HG02798 (cell line): ENCODE results near the gene KRT4.

Experiments used
- ATAC-seq: cut with Tn5 transposase; IDR thresholded peaks from one replicate; pipeline ENCODE4 v1.9.1; 2021; ENCODE audit warnings: mild to moderate bottlenecking; ENCODE audit not compliant: unreplicated experiment, poor library complexity

KRT4 gene

DNA sequence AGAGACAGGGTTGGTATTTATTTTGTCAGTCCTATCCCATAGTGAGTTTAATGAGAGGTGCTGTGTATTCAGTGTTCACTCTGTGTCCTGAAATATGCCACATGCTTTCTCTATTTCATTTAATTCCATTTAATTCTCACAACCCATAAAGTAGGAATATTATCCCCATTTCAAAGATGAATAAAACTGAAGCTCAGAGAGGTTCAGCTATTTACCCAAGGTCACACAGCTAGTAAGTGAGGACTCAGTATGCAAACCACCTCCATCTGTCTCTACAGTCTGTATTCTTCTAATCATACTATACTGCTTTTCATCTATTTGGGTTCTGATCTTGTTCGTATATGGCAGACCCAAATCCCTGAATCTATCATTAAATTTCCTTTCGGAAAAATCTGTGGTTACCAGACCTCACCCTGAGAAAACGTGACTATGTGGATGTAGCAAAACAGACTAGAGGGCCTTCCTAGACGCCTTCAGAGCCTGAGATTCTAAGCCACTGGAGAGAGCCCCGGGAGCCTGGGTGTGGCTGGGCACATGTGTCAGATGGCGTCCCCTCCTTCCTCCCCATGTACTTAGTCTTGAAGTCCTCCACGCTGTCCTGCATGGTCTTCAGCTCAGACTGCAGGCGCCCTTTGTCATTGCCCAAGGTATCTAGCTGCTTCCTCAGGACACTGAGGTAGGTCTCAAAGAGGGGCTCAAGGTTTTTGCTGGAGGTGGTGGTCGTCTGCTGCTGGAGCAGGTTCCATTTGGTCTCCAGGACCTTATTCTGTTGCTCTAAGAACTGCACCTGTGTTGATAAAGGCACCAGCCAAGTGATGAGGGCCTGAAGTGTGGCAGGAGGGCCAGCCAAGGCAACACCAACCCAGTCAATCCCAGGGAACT is 2.5 kb downstream of the KRT4 start:
- ATAC-seq, result no peak

DNA sequence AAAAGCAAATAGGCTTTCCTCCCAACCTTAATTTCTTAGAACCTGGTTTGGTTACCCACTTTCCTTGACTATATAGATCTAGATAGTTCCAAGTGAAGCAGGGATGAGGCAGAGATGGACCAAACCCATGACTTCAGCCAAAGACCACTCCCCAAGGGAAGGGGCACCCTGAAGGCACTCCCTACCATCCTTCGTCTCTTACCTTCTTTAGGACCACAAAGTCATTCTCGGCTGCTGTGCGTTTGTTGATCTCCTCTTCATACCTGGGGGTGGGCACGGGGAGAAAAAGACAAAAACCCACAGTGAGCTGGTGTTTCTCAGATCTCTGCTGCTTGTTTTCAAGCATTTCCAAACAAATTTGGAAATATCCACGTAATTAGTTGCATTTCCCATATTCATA is 3.4 kb downstream of the KRT4 start:
- no peak for ATAC-seq

DNA sequence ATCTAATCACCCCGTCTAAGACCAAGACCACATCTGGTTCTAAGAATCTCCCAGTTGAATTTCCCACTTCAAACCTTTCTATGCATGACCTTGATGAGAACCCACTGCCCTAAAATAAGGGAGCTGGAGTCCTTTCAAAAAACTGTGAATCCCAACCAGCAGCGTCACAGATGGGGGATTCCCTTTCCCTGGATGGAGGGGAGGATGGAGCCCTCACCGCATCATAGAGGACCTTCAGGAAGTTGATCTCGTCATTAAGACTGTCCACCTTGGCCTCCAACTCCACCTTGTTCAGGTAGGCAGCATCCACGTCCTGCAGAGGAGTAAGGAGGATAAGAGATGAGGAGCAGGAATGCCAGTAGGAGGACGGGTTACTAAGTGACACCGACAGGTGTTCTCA is 4.8 kb downstream of the KRT4 start:
- ATAC-seq, result no peak

DNA sequence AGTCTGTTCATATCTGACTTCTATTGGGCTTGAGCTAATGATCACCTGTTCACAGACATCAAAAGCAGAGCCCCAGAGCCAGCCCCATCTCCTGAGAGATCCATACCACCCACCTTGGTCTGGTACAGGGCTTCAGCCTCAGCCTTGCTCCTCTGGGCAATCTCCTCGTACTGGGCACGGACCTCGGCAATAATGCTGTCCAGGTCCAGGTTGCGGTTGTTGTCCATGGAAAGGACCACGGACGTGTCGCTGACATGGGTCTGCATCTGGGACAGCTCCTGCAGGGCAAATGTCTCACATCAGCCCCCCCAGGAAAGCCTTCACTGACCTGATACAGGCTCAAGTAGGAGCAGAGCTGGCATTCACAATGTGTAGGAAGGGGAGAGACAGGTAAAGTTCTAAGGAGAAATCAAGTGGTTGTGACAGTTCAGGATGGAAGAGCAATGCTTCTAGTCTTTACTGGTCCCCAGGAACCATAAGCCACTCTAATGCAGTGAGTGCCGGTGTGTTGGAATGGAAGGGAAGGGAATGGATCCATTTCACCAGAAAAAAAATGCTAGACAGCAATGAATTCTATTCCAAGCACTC is 5.2 kb downstream of the KRT4 start:
- ATAC-seq, result no peak

DNA sequence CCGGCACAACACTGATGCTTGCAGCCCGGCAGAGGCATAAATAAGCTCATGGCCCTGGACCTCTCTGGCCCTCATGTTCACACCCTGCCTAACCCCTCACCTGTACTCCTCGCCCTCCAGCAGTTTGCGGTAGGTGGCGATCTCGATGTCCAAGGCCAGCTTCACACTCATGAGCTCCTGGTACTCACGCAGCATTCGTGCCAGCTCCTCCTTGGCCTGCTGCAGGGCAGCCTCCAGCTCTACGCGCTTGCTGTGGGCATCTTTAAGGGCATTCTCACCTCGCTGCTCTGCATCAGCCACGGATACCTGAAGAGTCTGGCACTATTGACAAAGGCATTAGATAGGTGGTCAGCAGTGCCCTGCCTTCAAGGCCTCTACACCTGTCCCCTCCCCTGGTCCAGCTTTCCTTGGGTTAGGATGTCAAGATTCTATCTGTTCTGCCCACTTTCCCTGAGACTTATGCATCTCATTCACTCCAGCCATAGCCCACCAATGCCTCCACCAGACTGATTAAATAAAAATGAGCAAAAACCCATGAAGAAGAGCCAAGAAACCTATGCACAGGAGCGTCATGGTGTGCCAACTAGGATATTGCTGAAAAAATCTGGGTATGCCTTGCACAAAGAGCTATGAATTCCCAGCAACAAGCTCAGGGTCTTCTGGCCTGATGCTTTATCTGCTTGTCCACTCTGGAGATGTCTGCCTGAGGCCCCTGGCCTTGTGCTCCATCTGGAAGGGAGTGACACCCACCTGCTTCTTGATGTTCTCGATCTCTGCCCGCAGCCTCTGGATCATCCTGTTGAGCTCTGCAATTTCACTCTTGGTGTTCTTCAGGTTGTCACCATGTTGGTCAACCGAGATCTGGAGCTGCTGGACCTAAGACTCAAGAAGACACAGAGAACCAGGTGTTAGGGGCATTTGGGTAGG is 6.1 kb downstream of the KRT4 start:
- no peak for ATAC-seq

DNA sequence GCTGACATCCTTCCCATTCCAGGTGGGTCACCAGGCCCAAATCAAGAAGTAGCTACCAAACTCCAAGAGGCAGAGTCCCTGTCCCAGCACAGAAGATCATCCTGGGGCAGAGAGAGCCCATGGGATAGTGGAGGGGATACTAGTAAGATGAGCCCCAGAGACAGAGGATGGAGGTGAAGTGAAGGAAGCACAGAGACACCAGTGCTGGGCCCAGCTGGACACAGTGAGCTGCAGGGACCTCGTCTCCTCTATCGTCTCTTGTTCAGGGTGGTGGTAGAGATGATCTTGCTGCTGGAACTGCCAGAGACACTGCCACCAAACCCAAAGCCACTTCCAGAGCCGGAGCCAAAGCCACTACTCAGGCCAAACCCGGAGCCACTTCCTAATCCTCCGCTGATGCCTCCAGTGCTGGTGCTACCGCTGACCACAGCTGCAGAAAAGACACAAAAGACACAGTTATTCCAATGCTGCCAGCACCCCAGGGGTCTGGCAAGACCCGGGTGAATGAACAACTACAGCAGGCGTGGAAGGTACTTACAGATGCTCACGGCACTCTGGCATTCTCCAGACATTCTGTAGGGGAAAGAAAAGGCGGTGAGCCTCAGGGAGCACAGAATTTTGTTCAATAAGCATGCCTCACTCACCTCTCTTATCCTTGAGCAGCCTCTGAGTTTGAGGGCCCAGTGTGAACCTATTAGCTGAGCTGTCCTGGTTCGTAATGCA is 6.9 kb downstream of the KRT4 start:
- ATAC-seq, result no peak

DNA sequence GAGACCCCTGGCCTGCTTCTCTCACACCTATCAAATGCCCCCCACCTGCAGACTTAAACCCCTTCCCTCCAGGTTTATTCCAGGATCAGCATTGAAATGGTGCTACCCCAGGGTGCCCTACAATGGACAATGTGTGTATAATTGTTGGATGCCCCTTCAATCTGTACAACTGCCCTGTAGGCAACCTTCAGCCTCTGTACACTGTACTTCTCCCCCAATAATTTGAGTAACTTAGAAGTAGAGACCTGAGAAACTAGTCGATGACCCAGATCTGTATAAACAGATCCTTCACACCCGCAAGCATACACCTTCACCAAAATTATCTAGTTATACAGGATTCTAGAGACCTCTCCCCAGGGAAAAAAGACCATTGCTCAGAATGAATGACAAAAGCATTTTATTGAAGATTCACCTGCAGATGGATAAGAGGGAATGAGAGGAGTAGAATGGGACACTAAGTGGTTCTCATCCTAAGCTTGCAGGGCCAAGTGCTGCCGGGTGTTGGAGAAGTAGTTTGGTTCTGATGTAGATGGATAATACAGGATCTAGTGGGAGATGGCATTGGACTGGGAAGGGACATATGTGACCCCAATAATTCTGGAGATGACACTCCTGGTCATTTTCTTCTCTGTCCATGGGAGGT is 7.6 kb downstream of the KRT4 start:
- no peak for ATAC-seq

DNA sequence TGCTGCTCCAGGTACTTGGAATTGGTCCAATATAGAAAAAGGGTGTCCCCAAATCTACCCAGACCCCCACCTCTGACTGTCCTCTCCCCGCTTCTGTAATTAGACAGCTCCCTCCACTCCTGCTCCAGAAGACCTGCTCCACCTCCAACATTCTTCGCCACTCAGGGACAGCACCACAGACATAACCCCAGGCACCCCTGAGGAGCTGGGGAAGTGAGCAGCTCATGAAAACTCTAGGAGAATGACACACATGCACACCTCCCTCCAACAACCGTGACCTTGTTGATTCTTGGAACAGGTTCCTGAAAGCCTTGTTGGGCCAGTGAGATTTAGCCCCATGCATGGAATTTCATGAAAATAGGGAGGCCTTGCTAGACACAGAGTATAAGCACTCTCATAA is 8.2 kb downstream of the KRT4 start:
- ATAC-seq, result no peak

DNA sequence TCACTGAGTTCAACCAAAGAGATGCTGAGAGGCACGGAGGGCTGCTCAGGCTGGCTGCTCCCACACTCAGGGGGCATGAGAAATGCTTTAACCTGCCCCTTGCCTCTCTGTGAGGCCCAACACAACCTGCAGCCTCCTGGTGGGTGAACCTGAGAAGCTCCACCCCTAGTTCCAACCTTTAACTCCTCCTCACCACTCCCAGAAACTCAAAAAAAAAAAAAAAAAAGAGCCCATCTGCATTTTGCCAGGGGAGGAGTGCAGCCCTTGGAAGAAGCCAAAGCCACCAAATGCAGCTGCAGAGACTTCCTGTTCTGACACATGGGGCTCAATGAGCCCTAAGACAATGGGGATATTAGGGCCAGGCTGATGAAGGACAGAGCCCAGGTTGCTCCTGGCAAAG is 8.9 kb downstream of the KRT4 start:
- ATAC-seq, result no peak

DNA sequence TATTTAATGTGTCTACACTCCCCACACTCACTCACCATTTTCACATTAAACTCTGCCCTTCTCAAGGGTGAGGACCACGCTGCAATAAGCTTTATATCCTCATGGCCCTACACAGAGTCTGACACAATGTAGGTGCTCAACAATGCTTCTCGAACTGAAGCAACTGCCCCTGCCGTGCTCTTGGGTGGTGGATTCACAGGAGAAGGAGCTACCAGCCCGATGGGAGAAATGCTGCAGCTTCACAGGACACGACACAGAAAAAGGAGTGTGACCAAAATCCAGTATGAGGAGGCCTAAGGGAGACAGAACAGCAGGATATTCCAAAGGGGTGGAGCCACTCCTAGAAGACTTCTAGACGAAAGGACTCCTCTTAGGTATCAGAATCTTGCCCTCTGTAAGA is 11.5 kb downstream of the KRT4 start:
- ATAC-seq, result no peak

DNA sequence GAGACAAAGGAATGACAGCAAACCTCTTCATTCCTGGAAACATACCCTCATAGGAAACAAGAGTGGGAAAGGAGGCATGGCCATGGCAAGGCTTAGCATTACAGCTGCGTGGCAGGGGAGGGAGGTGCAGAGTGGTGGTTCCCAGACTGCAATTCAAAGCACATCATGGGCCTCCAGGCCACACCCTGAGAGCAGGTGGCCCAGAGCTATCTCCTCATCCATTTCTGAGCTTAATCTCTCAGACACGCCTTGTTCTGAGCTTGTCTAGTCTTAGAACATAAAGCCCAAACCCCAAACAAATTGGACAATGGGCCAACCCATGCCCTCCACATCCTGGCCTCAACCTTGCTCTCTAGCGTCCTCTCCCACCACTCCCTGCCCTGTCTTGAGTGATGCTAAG is 12.1 kb downstream of the KRT4 start:
- ATAC-seq, result no peak

DNA sequence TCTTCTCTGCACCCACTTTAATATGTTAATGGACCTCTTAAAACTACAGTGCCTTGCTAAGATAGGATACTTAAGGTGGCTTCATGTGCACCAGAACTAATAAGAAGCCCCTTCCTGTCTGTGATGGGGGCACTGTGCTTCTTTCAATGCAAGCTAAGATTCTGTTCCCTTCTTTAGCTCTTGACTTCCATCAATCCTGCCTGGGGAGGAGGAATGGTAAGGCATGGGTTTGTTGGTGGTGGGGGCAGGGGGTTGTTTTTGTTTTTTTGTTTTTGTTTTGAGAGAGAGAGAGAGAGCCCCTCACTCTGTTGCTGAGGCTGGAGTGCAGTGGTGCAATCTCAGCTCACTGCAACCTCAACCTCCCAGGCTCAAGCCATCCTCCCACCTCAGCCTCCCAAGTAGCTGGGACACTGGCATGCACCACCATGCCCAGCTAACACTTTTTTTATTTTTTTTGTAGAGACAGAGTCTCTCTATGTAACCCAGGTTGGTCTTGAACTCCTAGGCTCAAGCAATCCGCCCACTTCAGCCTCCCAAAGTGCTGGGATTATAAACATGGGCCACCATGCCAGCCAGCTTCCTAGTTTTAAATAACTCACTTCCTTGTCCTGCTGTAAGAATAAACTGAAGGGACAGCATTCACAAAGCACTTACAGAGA is 13.5 kb downstream of the KRT4 start:
- ATAC-seq, result no peak

DNA sequence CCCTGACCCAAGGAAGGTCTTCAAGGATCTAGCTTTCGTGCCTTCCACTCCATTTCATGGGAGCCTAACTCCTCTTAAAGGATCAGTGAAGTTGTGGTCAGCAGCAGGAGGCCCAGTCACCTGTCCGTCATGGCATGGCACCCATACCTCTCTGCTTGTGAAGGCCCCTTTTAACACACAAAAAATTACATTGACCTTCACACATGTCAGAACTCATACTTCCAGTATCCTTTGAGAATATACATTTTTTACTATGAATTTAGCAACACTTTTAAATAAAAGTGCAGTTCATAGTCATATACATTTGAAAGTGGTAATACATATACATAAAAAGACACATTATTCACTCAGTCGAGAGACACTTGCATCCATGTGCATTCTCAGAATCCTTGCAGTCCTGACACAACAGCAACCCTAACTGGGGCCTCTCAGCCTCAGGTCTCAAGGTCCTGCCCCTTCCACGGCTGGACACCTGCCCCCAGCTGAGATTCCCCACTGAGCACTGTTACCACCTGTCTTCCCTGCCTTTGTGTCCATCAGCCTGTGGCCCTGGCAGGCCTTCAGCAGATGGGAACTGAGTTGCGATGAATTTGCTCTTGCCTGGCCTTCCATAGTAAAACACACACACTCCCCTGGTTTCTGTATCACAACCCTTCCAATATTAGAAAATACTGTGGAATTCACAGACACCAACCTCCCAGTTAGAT is 14.3 kb downstream of the KRT4 start:
- ATAC-seq, result no peak

DNA sequence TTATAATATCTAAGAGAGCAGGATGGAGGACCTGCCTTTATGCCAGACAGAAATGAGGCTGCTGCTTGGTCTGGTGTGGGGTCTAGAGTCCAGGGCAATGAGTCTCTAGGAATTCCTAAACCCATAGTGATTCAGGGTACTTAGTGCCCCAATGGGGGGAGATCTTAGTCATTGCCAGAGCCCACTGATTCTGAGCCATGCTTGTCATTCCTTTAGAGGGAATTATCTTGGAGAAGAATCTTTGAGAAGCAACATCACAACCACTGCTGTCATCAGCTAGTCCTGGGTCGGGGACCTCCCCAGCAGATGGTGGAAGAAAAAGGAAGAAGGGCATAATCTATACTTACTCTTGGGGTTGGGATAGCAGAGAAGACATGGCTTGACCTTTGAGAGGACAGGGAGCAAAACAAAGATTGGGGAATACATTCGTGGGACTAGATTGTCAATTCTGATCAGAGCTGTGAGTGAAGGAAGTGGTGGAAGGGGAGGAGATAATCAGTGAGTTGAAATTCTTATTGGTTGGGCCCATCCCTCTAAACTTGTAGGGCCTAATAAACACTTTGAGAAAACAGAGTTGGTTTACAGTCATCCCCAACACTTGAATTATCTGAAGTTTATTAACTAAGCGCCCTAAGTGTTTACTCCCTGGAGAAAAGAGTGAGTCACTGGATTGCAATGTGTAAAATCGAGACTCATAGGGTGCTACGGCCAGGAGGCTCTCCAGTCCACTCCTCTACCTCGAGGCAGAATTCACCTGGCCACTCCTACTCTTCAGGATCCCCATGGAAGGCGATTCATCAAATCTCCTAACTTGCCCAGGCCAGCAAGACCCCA is 15.0 kb downstream of the KRT4 start:
- no peak for ATAC-seq

DNA sequence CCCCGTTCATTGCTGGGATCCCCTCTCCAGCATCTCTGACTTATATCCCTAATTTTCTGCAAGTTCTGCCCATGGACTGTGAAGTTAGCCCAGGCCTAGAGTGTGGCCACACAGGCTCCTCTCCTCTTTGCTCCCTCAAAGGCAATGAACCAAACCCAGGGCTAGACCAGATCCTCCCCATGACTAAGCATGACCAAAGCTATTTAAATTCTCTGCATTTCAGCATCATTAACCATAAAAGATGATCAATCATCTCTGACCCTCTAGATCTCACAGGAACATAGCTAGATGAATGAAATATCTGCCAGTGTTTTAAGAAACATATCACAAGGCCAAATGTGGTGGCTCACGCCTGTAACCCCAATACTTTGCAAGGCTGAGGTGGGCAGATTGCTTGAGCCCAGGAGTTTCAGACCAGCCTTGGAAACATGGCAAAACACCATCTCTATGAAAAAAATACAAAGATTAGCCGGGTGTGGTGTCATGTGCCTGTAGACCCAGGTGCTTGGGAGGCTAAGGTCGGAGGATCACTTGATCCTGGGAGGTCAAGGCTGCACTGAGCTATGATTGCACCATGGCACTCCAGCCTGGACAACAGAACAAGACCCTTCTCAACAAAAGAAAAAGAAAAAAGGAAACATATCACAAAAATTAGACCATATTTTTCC is 15.8 kb downstream of the KRT4 start:
- ATAC-seq, result no peak

DNA sequence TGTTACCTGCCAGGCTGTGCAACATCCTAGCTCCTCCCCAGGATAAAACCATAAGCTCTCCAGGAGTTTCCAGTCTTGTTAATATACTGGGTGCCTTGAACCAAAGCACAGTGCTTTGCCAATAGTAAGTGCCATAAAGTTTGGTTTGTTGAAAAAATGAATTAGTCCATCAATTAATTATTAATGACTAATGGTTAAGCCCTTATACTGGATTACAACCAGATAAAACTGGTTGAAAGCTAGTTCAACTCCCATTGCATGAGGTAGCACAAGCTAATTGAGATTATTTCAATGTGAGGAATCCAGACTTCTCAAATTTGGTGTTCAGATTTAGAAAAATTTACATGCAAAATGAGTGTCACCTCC is 16.4 kb downstream of the KRT4 start:
- no peak for ATAC-seq

DNA sequence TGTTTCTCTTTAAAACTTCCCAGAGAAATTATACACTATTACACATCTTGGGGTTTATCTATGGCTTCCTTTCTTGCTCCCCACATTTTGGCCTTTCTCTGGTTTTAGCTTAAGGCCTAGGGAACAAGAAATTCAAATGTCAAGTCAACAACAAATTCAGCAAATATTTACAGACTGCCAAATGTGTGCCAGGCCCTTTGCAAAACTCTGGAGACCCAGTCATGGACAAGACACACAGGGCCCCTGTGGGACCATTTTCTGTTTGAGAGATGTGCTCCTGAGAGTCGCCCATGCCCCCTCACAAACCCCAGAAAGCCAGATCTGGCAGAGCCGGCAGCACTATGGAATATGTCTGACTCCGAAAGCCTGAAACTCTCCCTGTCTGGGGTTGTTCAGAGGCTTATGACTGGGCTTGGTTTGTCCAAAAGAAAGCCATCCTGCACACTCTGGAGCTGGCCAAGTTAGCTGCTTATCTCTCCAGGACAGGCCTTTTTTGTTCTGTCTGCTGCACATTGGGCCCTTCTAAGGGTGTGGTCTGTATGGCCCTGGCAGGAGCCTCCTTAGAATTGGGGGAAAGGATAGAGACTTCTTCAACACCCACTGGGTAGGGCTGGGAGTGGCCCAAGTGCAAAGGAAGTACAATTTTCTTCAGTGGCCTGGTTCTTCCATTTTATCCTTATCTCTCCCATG is 16.9 kb downstream of the KRT4 start:
- ATAC-seq, result no peak
